ENCODE data around the gene PLA2G4F. TPM values are rescaled to one million over a fixed set of nuclear protein-coding genes. Genes with fewer than 3 reads are reported as not detected.

Gene PLA2G4F
- total RNA-seq, 1 donor: not detected

GRCh38 chr15:42143356-42143755, 13.1 kb downstream of the PLA2G4F start:
- TF ChIP-seq CTCF (IDR thresholded peaks at IDR 0.05; ENCODE audit: extremely low read depth, low read depth, low read length): no peak
- H3K79me2 ChIP-seq (ENCODE audit: insufficient read depth, low read length): no peaks in the 10 kb centered on the region
- peak; percentile 19 for DNase-seq (ENCODE audit: insufficient read length, low spot score, missing footprints)
- no peaks in the 10 kb centered on the region for H3K4me1 ChIP-seq (ENCODE audit: insufficient read depth, low read length)
- H3K9me3 ChIP-seq (ENCODE audit: low read depth, low read length): no peaks in the 10 kb centered on the region
- no peaks in the 10 kb centered on the region for H3K36me3 ChIP-seq (ENCODE audit: insufficient read depth, low read length)
- H2AFZ ChIP-seq (ENCODE audit: low read length): no peak overlapping the region
- H3K27ac ChIP-seq (ENCODE audit: low read depth, low read length): no peak overlapping the region
- no peaks in the 10 kb centered on the region for H4K20me1 ChIP-seq (ENCODE audit: insufficient read depth, low read length)
- H3K4me2 ChIP-seq (ENCODE audit: insufficient read depth, low read length): no peak overlapping the region
- no peak overlapping the region for H3K4me3 ChIP-seq (ENCODE audit: insufficient read depth, low read length)
- peaks cover 27% of the 10 kb centered on the region for H3K27me3 ChIP-seq (ENCODE audit: insufficient read depth, low read length)

GRCh38 chr15:42141795-42142667, 14.4 kb downstream of the PLA2G4F start:
- no peaks in the 10 kb centered on the region for H4K20me1 ChIP-seq (ENCODE audit: insufficient read depth, low read length)
- H3K4me2 ChIP-seq (ENCODE audit: insufficient read depth, low read length): no peak overlapping the region
- H3K79me2 ChIP-seq (ENCODE audit: insufficient read depth, low read length): no peaks in the 10 kb centered on the region
- no peak overlapping the region for H3K27ac ChIP-seq (ENCODE audit: low read depth, low read length)
- no peak overlapping the region for H2AFZ ChIP-seq (ENCODE audit: low read length)
- no peak for TF ChIP-seq CTCF (IDR thresholded peaks at IDR 0.05; ENCODE audit: extremely low read depth, low read depth, low read length)
- H3K36me3 ChIP-seq (ENCODE audit: insufficient read depth, low read length): no peaks in the 10 kb centered on the region
- H3K27me3 ChIP-seq (ENCODE audit: insufficient read depth, low read length): peaks cover 28% of the 10 kb centered on the region
- H3K9me3 ChIP-seq (ENCODE audit: low read depth, low read length): no peaks in the 10 kb centered on the region
- peak; percentile 47 for DNase-seq (ENCODE audit: insufficient read length, low spot score, missing footprints)
- H3K4me1 ChIP-seq (ENCODE audit: insufficient read depth, low read length): no peaks in the 10 kb centered on the region
- no peak overlapping the region for H3K4me3 ChIP-seq (ENCODE audit: insufficient read depth, low read length)

- Histone ChIP-seq H3K9me3 (ENCODE audit: low read depth, low read length) (no peaks in the 10 kb centered on the region), H3K79me2 (ENCODE audit: insufficient read depth, low read length) (no peaks in the 10 kb centered on the region), H4K20me1 (ENCODE audit: insufficient read depth, low read length) (no peaks in the 10 kb centered on the region), H3K4me2 (ENCODE audit: insufficient read depth, low read length) (no peak overlapping the region), H3K4me3 (ENCODE audit: insufficient read depth, low read length) (no peak overlapping the region), H3K36me3 (ENCODE audit: insufficient read depth, low read length) (no peaks in the 10 kb centered on the region), H3K27me3 (ENCODE audit: insufficient read depth, low read length) (peaks cover 28% of the 10 kb centered on the region), H3K4me1 (ENCODE audit: insufficient read depth, low read length) (no peaks in the 10 kb centered on the region), H2AFZ (ENCODE audit: low read length) (no peak overlapping the region), H3K27ac (ENCODE audit: low read depth, low read length) (no peak overlapping the region)
- no peak for TF ChIP-seq CTCF (IDR thresholded peaks at IDR 0.05; ENCODE audit: extremely low read depth, low read depth, low read length)
- DNase-seq (ENCODE audit: insufficient read length, low spot score, missing footprints): peak; percentile 56
Observed at GRCh38 chr15:42141246-42141645, 15.2 kb downstream of the PLA2G4F start.

- H3K79me2 ChIP-seq (ENCODE audit: insufficient read depth, low read length): no peaks in the 10 kb centered on the region
- DNase-seq (ENCODE audit: insufficient read length, low spot score, missing footprints): peak; percentile 69
- H3K27ac ChIP-seq (ENCODE audit: low read depth, low read length): no peak overlapping the region
- no peaks in the 10 kb centered on the region for H4K20me1 ChIP-seq (ENCODE audit: insufficient read depth, low read length)
- H3K36me3 ChIP-seq (ENCODE audit: insufficient read depth, low read length): no peaks in the 10 kb centered on the region
- H3K4me1 ChIP-seq (ENCODE audit: insufficient read depth, low read length): no peaks in the 10 kb centered on the region
- no peak overlapping the region for H3K4me3 ChIP-seq (ENCODE audit: insufficient read depth, low read length)
- TF ChIP-seq CTCF (IDR thresholded peaks at IDR 0.05; ENCODE audit: extremely low read depth, low read depth, low read length): no peak
- no peak overlapping the region for H2AFZ ChIP-seq (ENCODE audit: low read length)
- no peaks in the 10 kb centered on the region for H3K9me3 ChIP-seq (ENCODE audit: low read depth, low read length)
- H3K27me3 ChIP-seq (ENCODE audit: insufficient read depth, low read length): peaks cover 28% of the 10 kb centered on the region
- H3K4me2 ChIP-seq (ENCODE audit: insufficient read depth, low read length): no peak overlapping the region
Observed at GRCh38 chr15:42140383-42141070, 15.9 kb downstream of the PLA2G4F start.
